Measurements from ENCODE around the gene TOM1. TPM values are rescaled to one million over a fixed set of nuclear protein-coding genes. Genes with fewer than 3 reads are reported as not detected.

The TOM1 gene
- total and polyA plus RNA-seq, 2 of the 13 experiments (the other 11 are each of a cell fraction or from before 2014, with no cell fraction given): 30.8 to 87.3 TPM

DNA sequence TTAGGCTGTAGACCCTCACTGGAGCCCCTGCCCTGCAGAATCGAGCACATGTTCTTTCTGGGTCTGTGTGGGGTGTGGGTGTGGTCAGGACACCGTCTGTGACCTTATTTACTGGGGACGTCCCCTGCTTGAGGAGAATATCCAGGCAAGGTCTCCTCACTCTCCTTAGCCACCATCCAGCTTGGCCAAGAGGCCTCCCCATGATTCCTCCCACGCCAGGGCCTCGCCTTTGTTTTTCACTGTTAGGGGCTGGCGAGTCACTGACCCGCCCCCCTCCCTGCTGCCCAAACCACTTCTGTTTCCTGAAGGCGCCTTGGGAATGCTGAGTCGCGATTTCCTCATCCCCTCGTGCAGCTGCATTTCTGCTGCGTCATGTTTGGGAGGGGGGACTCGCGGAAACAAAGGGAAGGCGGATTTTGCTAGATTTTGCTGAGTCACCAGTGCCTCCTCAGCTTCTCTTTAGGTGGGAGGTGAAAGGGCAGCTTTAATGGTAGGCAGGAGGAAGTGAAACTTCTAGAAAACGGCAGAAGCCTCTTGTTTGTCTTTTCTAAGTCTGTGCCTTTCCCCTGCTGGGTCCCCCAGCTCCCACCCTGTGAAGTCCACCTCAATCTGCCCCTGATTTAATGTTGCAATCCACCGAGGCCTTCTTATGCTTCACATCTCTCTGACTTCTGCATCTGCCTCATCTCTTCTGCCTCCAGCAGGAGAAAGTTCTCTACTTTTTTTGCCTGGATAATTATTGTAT lies 77.2 kb downstream of the TOM1 start (continued):
- TF ChIP-seq ZNF609 (CRISPR knock-in tag; IDR thresholded peaks at IDR 0.05; ENCODE audit: borderline replicate concordance) (peak; percentile 68; the same call in 1 of the 2 replicates), ZKSCAN5 (CRISPR knock-in tag; IDR thresholded peaks at IDR 0.05) (peak; percentile 84), ASH2L (IDR thresholded peaks at IDR 0.05; ENCODE audit: insufficient read length, low read depth, low read length) (peak; percentile 71), ZNF441 (CRISPR knock-in tag; IDR thresholded peaks at IDR 0.05; ENCODE audit: borderline replicate concordance) (peak; percentile 97), CBFB (CRISPR knock-in tag; IDR thresholded peaks at IDR 0.05) (0 out of 2 replicates have a peak, but pooled peaks have one; percentile 32), ARNT2 (CRISPR knock-in tag; IDR thresholded peaks at IDR 0.05; ENCODE audit: low read depth) (0 out of 2 replicates have a peak, but pooled peaks have one; percentile 20), ZKSCAN8 (CRISPR knock-in tag; IDR thresholded peaks at IDR 0.05; ENCODE audit: borderline replicate concordance) (peak; percentile 75; the same call in 1 of the 2 replicates), CREB1 (IDR thresholded peaks at IDR 0.05) (no peak; the same call in 1 of the 2 replicates), CREB1 (CRISPR knock-in tag; IDR thresholded peaks at IDR 0.05) (peak; percentile 58; the same call in 1 of the 2 replicates), NCOR1 (IDR thresholded peaks at IDR 0.05; ENCODE audit: borderline replicate concordance, low read length) (peak; percentile 93; the same call in 1 of the 2 replicates), YY1 (IDR thresholded peaks at IDR 0.05; ENCODE audit: insufficient read depth, insufficient replicate concordance, low read depth, low read length) (peak; percentile 40), MXD3 (CRISPR knock-in tag; IDR thresholded peaks at IDR 0.05) (peak; percentile 57; the same call in 1 of the 2 replicates), ZNF362 (CRISPR knock-in tag; IDR thresholded peaks at IDR 0.05; ENCODE audit: borderline replicate concordance) (0 out of 2 replicates have a peak, but pooled peaks have one; percentile 36), ZBTB21 (CRISPR knock-in tag; IDR thresholded peaks at IDR 0.05) (0 out of 2 replicates have a peak, but pooled peaks have one; percentile 29), HOXA9 (CRISPR knock-in tag; IDR thresholded peaks at IDR 0.05; ENCODE audit: borderline replicate concordance) (no peak), ZNF275 (CRISPR knock-in tag; IDR thresholded peaks at IDR 0.05; ENCODE audit: borderline replicate concordance) (0 out of 2 replicates have a peak, but pooled peaks have one; percentile 42)
- TF ChIP-seq, protein P1, sequence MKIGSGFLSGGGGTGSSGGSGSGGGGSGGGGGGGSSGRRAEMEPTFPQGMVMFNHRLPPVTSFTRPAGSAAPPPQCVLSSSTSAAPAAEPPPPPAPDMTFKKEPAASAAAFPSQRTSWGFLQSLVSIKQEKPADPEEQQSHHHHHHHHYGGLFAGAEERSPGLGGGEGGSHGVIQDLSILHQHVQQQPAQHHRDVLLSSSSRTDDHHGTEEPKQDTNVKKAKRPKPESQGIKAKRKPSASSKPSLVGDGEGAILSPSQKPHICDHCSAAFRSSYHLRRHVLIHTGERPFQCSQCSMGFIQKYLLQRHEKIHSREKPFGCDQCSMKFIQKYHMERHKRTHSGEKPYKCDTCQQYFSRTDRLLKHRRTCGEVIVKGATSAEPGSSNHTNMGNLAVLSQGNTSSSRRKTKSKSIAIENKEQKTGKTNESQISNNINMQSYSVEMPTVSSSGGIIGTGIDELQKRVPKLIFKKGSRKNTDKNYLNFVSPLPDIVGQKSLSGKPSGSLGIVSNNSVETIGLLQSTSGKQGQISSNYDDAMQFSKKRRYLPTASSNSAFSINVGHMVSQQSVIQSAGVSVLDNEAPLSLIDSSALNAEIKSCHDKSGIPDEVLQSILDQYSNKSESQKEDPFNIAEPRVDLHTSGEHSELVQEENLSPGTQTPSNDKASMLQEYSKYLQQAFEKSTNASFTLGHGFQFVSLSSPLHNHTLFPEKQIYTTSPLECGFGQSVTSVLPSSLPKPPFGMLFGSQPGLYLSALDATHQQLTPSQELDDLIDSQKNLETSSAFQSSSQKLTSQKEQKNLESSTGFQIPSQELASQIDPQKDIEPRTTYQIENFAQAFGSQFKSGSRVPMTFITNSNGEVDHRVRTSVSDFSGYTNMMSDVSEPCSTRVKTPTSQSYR (CRISPR knock-in tag; IDR thresholded peaks at IDR 0.05; ENCODE audit: borderline replicate concordance): peak; percentile 56; the same call in 1 of the 2 replicates
